Measurements from ENCODE around the gene KIF22.

KIF22 gene

DNA sequence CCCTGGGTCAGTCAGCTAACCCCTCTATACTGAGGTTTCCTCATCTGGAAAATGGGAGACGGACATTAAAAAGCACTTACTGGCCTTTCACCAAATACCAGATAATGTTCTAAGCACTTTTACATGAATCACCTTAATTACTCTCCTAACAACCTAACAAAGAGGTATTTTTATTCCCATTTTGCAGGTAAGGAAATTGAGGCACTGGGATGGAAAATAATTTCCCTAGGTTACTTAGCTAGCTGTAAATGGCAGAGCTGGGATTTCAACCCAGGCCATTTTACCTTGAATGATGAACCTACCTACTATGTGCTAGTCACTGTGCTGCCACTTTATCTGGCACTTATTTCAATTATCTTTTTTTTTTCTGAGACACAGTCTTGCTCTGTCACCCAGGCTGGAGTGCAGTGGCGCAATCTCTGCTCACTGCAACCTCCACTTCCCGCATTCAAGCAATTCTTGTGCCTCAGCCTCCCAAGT lies 3.7 kb downstream of the KIF22 start:
- no peak overlapping the region for H3K4me3 Mint-ChIP-seq
- peaks cover 53% of the 10 kb centered on the region for H3K4me1 Mint-ChIP-seq
- H3K9me3 Mint-ChIP-seq: no peaks in the 10 kb centered on the region
- CTCF ChIA-PET: interaction anchor here (1.0 to 1.3 kb wide), 2 partner anchors 16 to 94 kb away, joined by 3 to 4 read pairs; partner anchors contain the start of gene ZG16
- H3K27ac Mint-ChIP-seq: no peak overlapping the region
- H3K27me3 Mint-ChIP-seq: no peaks in the 10 kb centered on the region
- peaks cover 72% of the 10 kb centered on the region for H3K36me3 Mint-ChIP-seq
- no peak for DNase-seq

- peaks cover 62% of the 10 kb centered on the region for H3K36me3 Mint-ChIP-seq
- no peak overlapping the region for H3K4me3 Mint-ChIP-seq
Observed at GRCh38 chr16:29802416-29802935, 11.9 kb downstream of the KIF22 start.

DNA sequence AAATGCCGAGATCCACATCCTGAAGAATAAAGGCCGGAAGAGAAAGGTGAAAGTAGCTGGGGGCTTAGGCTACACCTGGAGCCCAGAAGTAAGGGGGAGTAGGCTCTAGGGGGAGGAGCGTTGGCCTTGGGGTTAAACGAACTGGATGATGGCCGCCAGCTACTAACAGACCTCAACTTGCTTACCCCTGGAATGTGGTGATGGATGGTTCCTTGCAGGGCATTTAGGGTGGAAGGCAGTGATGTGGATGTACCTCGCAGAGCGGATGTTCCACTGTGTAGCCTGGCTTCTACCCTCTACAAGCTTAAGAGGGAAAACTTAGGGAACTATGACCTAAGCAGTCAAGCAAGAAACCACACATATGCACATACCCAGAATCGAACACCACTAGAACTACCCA lies 13.5 kb downstream of the KIF22 start:
- no peaks in the 10 kb centered on the region for H3K9me3 Mint-ChIP-seq
- H3K4me1 Mint-ChIP-seq: peaks cover 40% of the 10 kb centered on the region
- CTCF ChIA-PET: interaction anchor here (0.9 to 2.4 kb wide), 9 partner anchors 11 to 113 kb away, joined by 3 to 11 read pairs (median 5); partner anchors contain the start of genes KIF22 and PAGR1
- H3K27ac Mint-ChIP-seq: peak overlapping the region; percentile 100
- H3K4me3 Mint-ChIP-seq: peak overlapping the region; percentile 100
- H3K27me3 Mint-ChIP-seq: no peaks in the 10 kb centered on the region
- H3K36me3 Mint-ChIP-seq: peaks cover 61% of the 10 kb centered on the region
- no peak for DNase-seq

More at GRCh38 chr16:29802416-29802935, 11.9 kb downstream of the KIF22 start:
- H3K4me1 Mint-ChIP-seq: peaks cover 29% of the 10 kb centered on the region
- H3K9me3 Mint-ChIP-seq: no peaks in the 10 kb centered on the region
- H3K27me3 Mint-ChIP-seq: no peaks in the 10 kb centered on the region
- H3K27ac Mint-ChIP-seq: peak overlapping the region; percentile 74
- CTCF ChIA-PET: interaction anchor here (0.8 to 1.2 kb wide), 2 partner anchors 12 to 101 kb away, joined by 3 to 4 read pairs; partner anchors contain the start of gene KIF22
- no peak for DNase-seq

DNA sequence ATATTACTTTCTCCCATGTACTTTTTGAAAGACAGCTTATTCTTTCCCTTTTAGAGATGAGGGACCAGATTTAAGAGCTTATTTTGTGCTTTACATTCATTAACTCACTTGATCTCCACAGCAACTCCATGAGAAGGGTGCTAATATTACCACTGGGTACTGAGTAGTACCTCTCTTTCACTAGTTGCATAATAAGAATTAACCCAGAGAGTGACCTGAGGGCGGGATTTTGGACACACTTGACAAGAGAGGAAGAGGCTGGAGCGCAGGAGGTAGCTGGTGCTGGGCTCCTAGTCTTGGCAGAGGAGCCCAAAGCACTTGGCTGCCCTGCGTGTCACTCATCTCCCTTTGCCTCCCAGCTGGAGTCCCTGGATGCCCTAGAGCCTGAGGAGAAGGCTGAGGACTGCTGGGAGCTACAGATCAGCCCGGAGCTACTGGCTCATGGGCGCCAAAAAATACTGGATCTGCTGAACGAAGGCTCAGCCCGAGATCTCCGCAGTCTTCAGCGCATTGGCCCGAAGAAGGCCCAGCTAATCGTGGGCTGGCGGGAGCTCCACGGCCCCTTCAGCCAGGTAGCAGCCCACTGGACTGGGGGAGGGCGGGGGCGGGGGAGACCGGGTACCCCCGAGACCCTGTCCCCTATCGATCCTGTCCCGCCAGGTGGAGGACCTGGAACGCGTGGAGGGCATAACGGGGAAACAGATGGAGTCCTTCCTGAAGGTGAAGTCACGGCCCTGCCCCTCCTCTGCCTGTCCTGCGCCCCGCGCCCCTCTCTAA lies 14.1 kb downstream of the KIF22 start:
- H3K9me3 Mint-ChIP-seq: no peaks in the 10 kb centered on the region

DNA sequence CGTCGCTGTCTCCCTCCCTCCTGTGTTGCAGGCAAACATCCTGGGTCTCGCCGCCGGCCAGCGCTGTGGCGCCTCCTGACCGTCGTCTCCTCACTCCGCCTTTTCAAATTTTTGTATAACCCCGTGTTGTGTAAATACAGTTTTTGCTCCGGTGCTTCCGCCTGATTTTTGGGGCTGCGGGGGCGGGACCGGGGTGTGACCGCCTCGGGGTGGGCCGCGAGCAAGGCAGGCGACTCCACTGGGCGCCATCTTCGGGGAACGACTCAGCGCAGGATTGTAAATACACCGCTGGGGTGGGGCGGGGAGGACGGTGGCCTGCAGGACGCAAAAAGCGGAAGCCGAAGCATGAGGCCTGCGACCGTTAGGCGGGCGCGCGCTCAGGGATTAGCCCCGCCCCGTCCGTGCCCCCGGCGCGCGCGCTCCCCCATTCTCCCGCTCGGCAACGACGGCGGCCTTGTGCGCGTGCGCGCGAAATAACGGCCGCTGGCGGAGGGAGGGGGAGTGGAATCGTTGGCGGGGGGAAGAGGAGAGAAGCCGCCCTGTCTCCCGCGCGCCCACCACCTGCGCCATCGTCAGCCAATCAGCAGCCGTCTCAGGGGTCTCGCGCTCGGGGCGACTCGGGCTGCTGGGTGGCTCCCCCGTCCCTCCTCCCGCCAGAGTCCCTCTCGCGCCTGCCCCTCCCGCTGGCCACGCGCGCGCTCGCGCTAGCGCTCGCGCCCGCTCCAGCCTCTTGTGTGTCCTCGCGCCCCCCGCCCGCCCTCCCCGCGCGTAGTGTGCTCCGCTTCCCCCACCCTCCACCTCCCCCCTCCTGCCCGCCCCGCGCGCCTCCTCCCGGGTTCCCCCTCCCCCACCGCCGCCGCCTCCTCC lies 14.9 kb downstream of the KIF22 start:
- peaks cover 64% of the 10 kb centered on the region for H3K36me3 Mint-ChIP-seq
- peaks cover 51% of the 10 kb centered on the region for H3K4me1 Mint-ChIP-seq
- DNase-seq: peak; percentile 99

More for the DNA sequence above, 14.1 kb downstream of the KIF22 start:
- H3K4me3 Mint-ChIP-seq: peak overlapping the region; percentile 100
- H3K27me3 Mint-ChIP-seq: peaks cover under 1% of the 10 kb centered on the region
- peaks cover 58% of the 10 kb centered on the region for H3K36me3 Mint-ChIP-seq
- H3K27ac Mint-ChIP-seq: peak overlapping the region; percentile 100
- CTCF ChIA-PET: interaction anchor here (0.9 to 2.4 kb wide), 9 partner anchors 11 to 113 kb away, joined by 3 to 11 read pairs (median 5); partner anchors contain the start of genes KIF22 and PAGR1
- no peak for DNase-seq
- H3K4me1 Mint-ChIP-seq: peaks cover 43% of the 10 kb centered on the region

DNA sequence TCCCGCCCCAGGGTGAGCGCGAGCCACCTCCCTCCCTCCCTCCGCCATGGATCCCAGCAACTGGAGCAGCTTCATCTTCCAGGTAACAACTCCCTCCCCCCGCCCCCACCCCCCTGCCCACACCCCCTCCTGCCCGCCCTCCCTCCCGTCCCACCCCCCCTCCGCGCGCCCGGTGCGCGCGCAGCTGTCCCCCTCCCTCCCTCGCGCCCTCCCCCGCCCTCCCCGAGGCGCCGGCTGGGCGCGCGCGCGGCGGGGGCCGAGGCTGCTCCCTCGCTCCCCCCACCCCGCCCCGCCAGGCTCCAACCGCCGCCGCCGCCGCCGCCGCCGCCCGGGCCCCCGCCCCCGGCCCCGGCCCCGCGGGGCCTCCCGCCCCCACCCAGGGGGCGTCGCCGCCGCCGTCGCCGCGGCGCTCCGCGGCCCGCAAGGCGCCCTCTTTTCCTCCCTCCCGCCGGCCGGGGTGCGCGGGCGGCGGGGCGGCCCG lies 15.6 kb downstream of the KIF22 start, which contains the start of gene MAZ:
TSS of gene MAZ (plus strand) at position 431 of the 481 bp plus-strand sequence. CDS start 173 bp downstream, outside the sequence.
- Mint-ChIP-seq H3K36me3 (peaks cover 66% of the 10 kb centered on the region), H3K9me3 (no peaks in the 10 kb centered on the region), H3K27me3 (peaks cover 12% of the 10 kb centered on the region), H3K4me1 (peaks cover 58% of the 10 kb centered on the region), H3K4me3 (peak within 1 kb of the TSS; percentile 100), H3K27ac (peak within 1 kb of the TSS; percentile 100)
- no peak for DNase-seq
- CTCF ChIA-PET: interaction anchor here (3.7 kb wide), 1 partner anchor 13 kb away, joined by 59 read pairs; the partner anchor contains the start of genes MVP and PAGR1

More for the DNA sequence above, 14.9 kb downstream of the KIF22 start:
- H3K27me3 Mint-ChIP-seq: peaks cover 5% of the 10 kb centered on the region
- no peaks in the 10 kb centered on the region for H3K9me3 Mint-ChIP-seq
- H3K27ac Mint-ChIP-seq: peak overlapping the region; percentile 100
- CTCF ChIA-PET: interaction anchor here (1.3 to 3.7 kb wide), 5 partner anchors 10 to 114 kb away, joined by 3 to 59 read pairs (median 9); partner anchors contain the start of genes MVP and PAGR1
- peak overlapping the region; percentile 100 for H3K4me3 Mint-ChIP-seq

DNA sequence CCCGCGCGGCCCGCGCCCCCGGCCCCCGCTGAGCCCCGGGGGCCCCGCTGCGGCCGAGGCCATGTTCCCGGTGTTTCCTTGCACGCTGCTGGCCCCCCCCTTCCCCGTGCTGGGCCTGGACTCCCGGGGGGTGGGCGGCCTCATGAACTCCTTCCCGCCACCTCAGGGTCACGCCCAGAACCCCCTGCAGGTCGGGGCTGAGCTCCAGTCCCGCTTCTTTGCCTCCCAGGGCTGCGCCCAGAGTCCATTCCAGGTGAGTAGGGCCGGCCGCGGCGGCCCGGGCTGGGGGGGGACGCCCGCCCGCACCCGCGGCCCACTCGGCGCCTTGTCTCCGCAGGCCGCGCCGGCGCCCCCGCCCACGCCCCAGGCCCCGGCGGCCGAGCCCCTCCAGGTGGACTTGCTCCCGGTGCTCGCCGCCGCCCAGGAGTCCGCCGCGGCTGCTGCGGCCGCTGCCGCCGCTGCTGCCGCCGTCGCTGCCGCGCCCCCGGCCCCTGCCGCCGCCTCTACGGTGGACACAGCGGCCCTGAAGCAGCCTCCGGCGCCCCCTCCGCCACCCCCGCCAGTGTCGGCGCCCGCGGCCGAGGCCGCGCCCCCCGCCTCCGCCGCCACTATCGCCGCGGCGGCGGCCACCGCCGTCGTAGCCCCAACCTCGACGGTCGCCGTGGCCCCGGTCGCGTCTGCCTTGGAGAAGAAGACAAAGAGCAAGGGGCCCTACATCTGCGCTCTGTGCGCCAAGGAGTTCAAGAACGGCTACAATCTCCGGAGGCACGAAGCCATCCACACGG lies 16.3 kb downstream of the KIF22 start:
- Mint-ChIP-seq H3K27me3 (peaks cover 19% of the 10 kb centered on the region), H3K4me1 (peaks cover 63% of the 10 kb centered on the region), H3K9me3 (no peaks in the 10 kb centered on the region), H3K36me3 (peaks cover 61% of the 10 kb centered on the region), H3K27ac (peak overlapping the region; percentile 98), H3K4me3 (peak overlapping the region; percentile 97)
- CTCF ChIA-PET: interaction anchor here (1.2 to 3.7 kb wide), 8 partner anchors 13 to 166 kb away, joined by 4 to 59 read pairs (median 8); partner anchors contain the start of genes KIF22, MVP, PAGR1 and TAOK2
- peak; percentile 69 for DNase-seq

- peak; percentile 92 for DNase-seq
- Mint-ChIP-seq H3K9me3 (no peaks in the 10 kb centered on the region), H3K27me3 (peaks cover 27% of the 10 kb centered on the region), H3K36me3 (peaks cover 57% of the 10 kb centered on the region), H3K4me1 (peaks cover 65% of the 10 kb centered on the region), H3K4me3 (peak overlapping the region; percentile 97), H3K27ac (peak overlapping the region; percentile 98)
- CTCF ChIA-PET: interaction anchor here (0.7 to 3.7 kb wide), 10 partner anchors 12 to 166 kb away, joined by 3 to 59 read pairs (median 7); partner anchors contain the start of genes KIF22, MVP, PAGR1 and TAOK2
Observed at GRCh38 chr16:29807426-29808218, 17.1 kb downstream of the KIF22 start.

- peaks cover 50% of the 10 kb centered on the region for H3K36me3 Mint-ChIP-seq
- no peaks in the 10 kb centered on the region for H3K9me3 Mint-ChIP-seq
- CTCF ChIA-PET: interaction anchor here (0.6 to 3.7 kb wide), 12 partner anchors 11 to 165 kb away, joined by 3 to 59 read pairs (median 6); partner anchors contain the start of genes KIF22, MVP, PAGR1 and TAOK2
- H3K4me3 Mint-ChIP-seq: peak overlapping the region; percentile 97
- peak; percentile 50 for DNase-seq
- H3K4me1 Mint-ChIP-seq: peaks cover 63% of the 10 kb centered on the region
- H3K27me3 Mint-ChIP-seq: peaks cover 34% of the 10 kb centered on the region
- H3K27ac Mint-ChIP-seq: peak overlapping the region; percentile 98
Observed at GRCh38 chr16:29808219-29808900, 17.8 kb downstream of the KIF22 start.

DNA sequence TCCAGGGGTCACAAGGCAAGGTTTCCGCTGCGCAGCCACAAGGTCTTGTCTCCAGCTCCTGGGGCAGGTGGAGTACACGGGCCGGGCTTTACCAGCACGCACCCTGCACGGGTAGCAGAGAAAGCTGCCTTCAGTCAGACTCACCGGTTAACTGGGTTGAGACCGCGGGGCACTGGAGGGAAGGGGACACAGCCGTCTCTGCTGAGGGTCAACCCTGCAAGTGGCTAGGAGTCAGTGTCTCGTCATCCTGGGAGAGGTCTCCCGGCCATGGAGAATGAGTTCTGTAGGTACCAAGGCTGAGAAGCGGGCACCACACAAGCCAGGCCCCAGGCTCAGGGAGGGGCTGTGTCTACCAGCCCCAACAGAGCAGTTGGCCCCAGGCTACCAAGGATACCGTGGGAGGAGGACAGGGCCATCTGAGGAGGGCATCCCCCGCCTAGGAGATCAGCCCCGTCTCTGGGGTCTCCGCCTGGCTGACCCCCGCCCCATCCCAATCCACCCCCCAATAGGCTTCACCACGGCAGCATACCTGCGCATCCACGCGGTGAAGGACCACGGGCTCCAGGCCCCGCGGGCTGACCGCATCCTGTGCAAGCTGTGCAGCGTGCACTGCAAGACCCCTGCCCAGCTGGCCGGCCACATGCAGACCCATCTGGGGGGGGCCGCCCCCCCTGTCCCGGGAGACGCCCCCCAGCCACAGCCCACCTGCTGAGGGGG lies 18.6 kb downstream of the KIF22 start:
- peaks cover 60% of the 10 kb centered on the region for H3K4me1 Mint-ChIP-seq
- DNase-seq: no peak
- CTCF ChIA-PET: interaction anchor here (0.9 to 3.7 kb wide), 4 partner anchors 10 to 64 kb away, joined by 3 to 59 read pairs (median 19); partner anchors contain the start of genes KIF22, MVP and PAGR1
- peaks cover 43% of the 10 kb centered on the region for H3K36me3 Mint-ChIP-seq
- H3K27me3 Mint-ChIP-seq: peaks cover 42% of the 10 kb centered on the region
- peak overlapping the region; percentile 97 for H3K4me3 Mint-ChIP-seq
- peak overlapping the region; percentile 98 for H3K27ac Mint-ChIP-seq
- H3K9me3 Mint-ChIP-seq: no peaks in the 10 kb centered on the region

Measured in activated naive CD4-positive, alpha-beta T cell treated with anti-CD3 and anti-CD28 coated beads, Interleukin-2, amount 10 ng/mL, durations not matched to agents 7 days and 5 days (primary cell).